DND-41 (cell line): ENCODE measurements around the gene RBMS1.

Experiments
- ATAC-seq: fragments of 200-7000 bp; cut with Tn5 transposase; 3 replicates; pipeline ENCODE4 v1.9.1; 2021; ENCODE audit warnings: low read depth; ENCODE audit not compliant: insufficient read depth
- DNase-seq: peaks from one replicate; pipeline ENCODE4 v3.0.0-alpha.2; 2020
- H2AFZ ChIP-seq: 2 replicates; pipeline ENCODE4 v1.6.0; 2012; ENCODE audit warnings: low read depth, low read length
- H3K27ac ChIP-seq: 2 replicates; pipeline ENCODE4 v1.5.1; 2012; ENCODE audit warnings: low read length, inconsistent platforms
- H3K27me3 ChIP-seq: fragments of 200-600 bp; sonication (generic); 2 replicates; pipeline ENCODE4 v1.6.0; 2012; ENCODE audit warnings: low read length, mild to moderate bottlenecking, inconsistent platforms; ENCODE audit not compliant: insufficient read depth, poor library complexity
- H3K36me3 ChIP-seq: 2 replicates; pipeline ENCODE4 v1.5.1; 2012; ENCODE audit warnings: low read length, inconsistent platforms; ENCODE audit not compliant: insufficient read depth
- H3K4me1 ChIP-seq: 2 replicates; pipeline ENCODE4 v1.5.1; 2012; ENCODE audit warnings: mild to moderate bottlenecking, low read length; ENCODE audit not compliant: insufficient read depth
- H3K4me2 ChIP-seq: 2 replicates; pipeline ENCODE4 v1.6.0; 2012; ENCODE audit warnings: mild to moderate bottlenecking, moderate library complexity, low read length, inconsistent platforms; ENCODE audit not compliant: insufficient read depth
- H3K4me3 ChIP-seq, 2 experiments: fragments of 200-600 bp in 1 of 2; shearing (Covaris generic) in 1 of 2; 2 replicates each; pipeline ENCODE4 v1.5.1; 2012 to 2016; ENCODE audit warnings: inconsistent platforms in 2 of 2, low read length in 2 of 2, mild to moderate bottlenecking in 2 of 2, low read depth in 1 of 2, moderate library complexity in 1 of 2
- H3K79me2 ChIP-seq: 2 replicates; pipeline ENCODE4 v1.6.0; 2012; ENCODE audit warnings: low read length, inconsistent platforms; ENCODE audit not compliant: insufficient read depth
- H3K9ac ChIP-seq: 2 replicates; pipeline ENCODE4 v1.6.0; 2012; ENCODE audit warnings: low read depth, mild to moderate bottlenecking, inconsistent platforms, low read length, moderate library complexity
- H3K9me3 ChIP-seq: 2 replicates; pipeline ENCODE4 v1.5.1; 2012; ENCODE audit warnings: low read length, moderate library complexity, mild to moderate bottlenecking, inconsistent platforms; ENCODE audit not compliant: insufficient read depth, severe bottlenecking
- H4K20me1 ChIP-seq: 2 replicates; pipeline ENCODE4 v1.6.0; 2012; ENCODE audit warnings: low read length; ENCODE audit not compliant: insufficient read depth
- EZH2 ChIP-seq: IDR thresholded peaks from 3 replicates; pipeline ENCODE4 v1.6.1; 2012; ENCODE audit warnings: borderline replicate concordance, low read depth, mild to moderate bottlenecking, moderate library complexity, low read length, inconsistent platforms; ENCODE audit not compliant: severe bottlenecking
- TF ChIP-seq, protein P1 (sequence below): IDR thresholded peaks from 2 replicates; pipeline ENCODE4 v1.5.1; 2012; ENCODE audit warnings: borderline replicate concordance, low read length, moderate library complexity, mild to moderate bottlenecking; ENCODE audit not compliant: poor library complexity, severe bottlenecking; ENCODE audit errors: extremely low read depth

RBMS1 gene

GRCh38 chr2:160401895-160402294, 91.7 kb downstream of the RBMS1 start:
- Histone ChIP-seq H3K4me1 (peaks cover 59% of the 10 kb centered on the region), H3K4me3 (no peak overlapping the region), H3K79me2 (peaks cover 98% of the 10 kb centered on the region), H2AFZ (no peak overlapping the region), H3K9me3 (no peaks in the 10 kb centered on the region), H3K27ac (no peak overlapping the region; the same call in 1 of the 2 replicates), H3K27me3 (no peaks in the 10 kb centered on the region), H3K4me2 (no peak overlapping the region), H3K9ac (no peak overlapping the region), H3K36me3 (no peaks in the 10 kb centered on the region), H4K20me1 (no peaks in the 10 kb centered on the region; the same call in 1 of the 2 replicates)
- TF ChIP-seq, protein P1, sequence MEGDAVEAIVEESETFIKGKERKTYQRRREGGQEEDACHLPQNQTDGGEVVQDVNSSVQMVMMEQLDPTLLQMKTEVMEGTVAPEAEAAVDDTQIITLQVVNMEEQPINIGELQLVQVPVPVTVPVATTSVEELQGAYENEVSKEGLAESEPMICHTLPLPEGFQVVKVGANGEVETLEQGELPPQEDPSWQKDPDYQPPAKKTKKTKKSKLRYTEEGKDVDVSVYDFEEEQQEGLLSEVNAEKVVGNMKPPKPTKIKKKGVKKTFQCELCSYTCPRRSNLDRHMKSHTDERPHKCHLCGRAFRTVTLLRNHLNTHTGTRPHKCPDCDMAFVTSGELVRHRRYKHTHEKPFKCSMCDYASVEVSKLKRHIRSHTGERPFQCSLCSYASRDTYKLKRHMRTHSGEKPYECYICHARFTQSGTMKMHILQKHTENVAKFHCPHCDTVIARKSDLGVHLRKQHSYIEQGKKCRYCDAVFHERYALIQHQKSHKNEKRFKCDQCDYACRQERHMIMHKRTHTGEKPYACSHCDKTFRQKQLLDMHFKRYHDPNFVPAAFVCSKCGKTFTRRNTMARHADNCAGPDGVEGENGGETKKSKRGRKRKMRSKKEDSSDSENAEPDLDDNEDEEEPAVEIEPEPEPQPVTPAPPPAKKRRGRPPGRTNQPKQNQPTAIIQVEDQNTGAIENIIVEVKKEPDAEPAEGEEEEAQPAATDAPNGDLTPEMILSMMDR: no peak
- TF ChIP-seq EZH2: no peak
- ATAC-seq: no peak
- no peak for DNase-seq

DNA sequence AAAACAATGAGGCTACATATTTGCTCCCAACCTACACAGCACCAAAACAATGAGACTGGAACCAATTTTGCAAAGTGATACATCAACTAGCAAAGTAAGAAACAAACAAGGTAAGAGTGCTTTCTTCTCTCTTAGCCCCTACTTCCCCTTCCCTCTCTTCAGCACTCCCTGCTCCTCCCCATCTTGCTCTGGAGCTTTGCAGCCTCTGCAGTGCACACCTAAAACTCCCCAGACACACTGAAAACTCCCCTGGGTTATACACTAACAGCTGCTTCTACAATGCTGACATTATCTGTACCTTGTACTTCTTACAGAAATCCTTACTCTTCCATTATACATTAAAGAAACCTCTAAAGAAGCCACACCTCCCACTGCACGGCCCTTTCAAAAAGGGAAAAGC, 93.7 kb downstream of the RBMS1 start:
- Histone ChIP-seq H4K20me1 (no peaks in the 10 kb centered on the region; the same call in 1 of the 2 replicates), H3K9ac (no peak overlapping the region), H3K36me3 (no peaks in the 10 kb centered on the region), H3K4me3 (no peak overlapping the region), H3K9me3 (no peaks in the 10 kb centered on the region), H3K4me1 (peaks cover 57% of the 10 kb centered on the region), H3K79me2 (peaks cover 96% of the 10 kb centered on the region), H3K4me2 (no peak overlapping the region), H2AFZ (no peak overlapping the region), H3K27ac (no peak overlapping the region), H3K27me3 (no peaks in the 10 kb centered on the region)
- TF ChIP-seq, protein P1: no peak
- TF ChIP-seq EZH2: no peak
- DNase-seq (no peak), ATAC-seq (peak; percentile 60)

DNA sequence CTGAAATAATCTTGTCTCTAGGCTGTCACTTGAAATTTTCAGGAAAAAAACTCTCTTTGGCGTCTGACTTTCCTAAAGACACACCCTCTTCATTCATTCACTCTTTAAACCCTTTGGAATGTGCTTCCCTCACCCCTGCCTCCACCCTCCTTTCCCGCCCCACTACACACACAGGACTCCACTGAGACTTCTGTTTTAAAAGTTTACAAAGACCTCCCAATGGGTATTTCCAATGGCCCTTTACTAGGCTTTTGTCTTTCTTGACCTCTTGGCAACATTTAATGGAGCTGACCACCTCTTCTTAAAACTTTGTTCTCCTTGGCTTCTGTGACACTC, 96.1 kb downstream of the RBMS1 start:
- TF ChIP-seq, protein P1: no peak
- no peak for TF ChIP-seq EZH2
- H3K4me2 ChIP-seq: no peak overlapping the region
- ATAC-seq: no peak
- H3K4me3 ChIP-seq: no peak overlapping the region
- H3K9me3 ChIP-seq: no peaks in the 10 kb centered on the region
- no peak overlapping the region; the same call in 1 of the 2 replicates for H3K27ac ChIP-seq
- H3K79me2 ChIP-seq: peaks cover 88% of the 10 kb centered on the region
- H3K27me3 ChIP-seq: no peaks in the 10 kb centered on the region
- DNase-seq: no peak
- H3K36me3 ChIP-seq: no peaks in the 10 kb centered on the region
- H4K20me1 ChIP-seq: no peaks in the 10 kb centered on the region; the same call in 1 of the 2 replicates
- H3K4me1 ChIP-seq: peaks cover 57% of the 10 kb centered on the region
- no peak overlapping the region for H3K9ac ChIP-seq
- H2AFZ ChIP-seq: no peak overlapping the region

- H4K20me1 ChIP-seq: no peaks in the 10 kb centered on the region; the same call in 1 of the 2 replicates
- H3K4me3 ChIP-seq: no peak overlapping the region
- peaks cover 87% of the 10 kb centered on the region for H3K79me2 ChIP-seq
- H3K9ac ChIP-seq: peak overlapping the region; percentile 33
- H3K27ac ChIP-seq: peak overlapping the region; percentile 72
- H3K27me3 ChIP-seq: no peaks in the 10 kb centered on the region
- no peak for TF ChIP-seq EZH2
- TF ChIP-seq, protein P1: no peak
- peak overlapping the region; percentile 49 for H3K4me2 ChIP-seq
- no peak overlapping the region for H2AFZ ChIP-seq
- no peaks in the 10 kb centered on the region for H3K36me3 ChIP-seq
- DNase-seq (peak; percentile 45), ATAC-seq (peak; percentile 100)
- no peaks in the 10 kb centered on the region for H3K9me3 ChIP-seq
- H3K4me1 ChIP-seq: peaks cover 47% of the 10 kb centered on the region
These were observed 99.5 kb downstream of the RBMS1 start for GRCh38 chr2:160394153-160394552.
